CD4-positive, CD25-positive, alpha-beta regulatory T cell (primary cell): ENCODE measurements around the gene OR2A25. TPM values are rescaled to one million over a fixed set of nuclear protein-coding genes. Genes with fewer than 3 reads are reported as not detected.
A peak's percentile ranks its signal among the peaks of the same experiment; 100 is the strongest.
"Not testable (repeated sequence)": the region's sequence is repeated elsewhere in the genome, so short reads cannot be mapped to it uniquely, and the experiment has no call there.

Experiments used
- ATAC-seq, 2 donors: fragments of 150-1000 bp; cut with Tn5 transposase; one replicate each; pipeline ENCODE4 v1.10.0; 2021; ENCODE audit warnings: low read depth in 2 of 2, moderate number of reproducible peaks in 2 of 2, moderate library complexity in 1 of 2
- DNase-seq, 3 donors: peaks; one replicate each; pipeline versions ENCODE4 v3.0.0 to v3.0.0-alpha.2; 2012 to 2022; ENCODE audit warnings: mixed read lengths in 1 of 3
- H3K27ac ChIP-seq: one replicate; pipeline ENCODE4 v1.7.0; 2013; ENCODE audit warnings: mild to moderate bottlenecking, low read length; ENCODE audit not compliant: insufficient read depth, poor library complexity, severe bottlenecking
- H3K27me3 ChIP-seq: one replicate; pipeline ENCODE4 v1.7.0; 2013; ENCODE audit warnings: low read length; ENCODE audit not compliant: control insufficient read depth, insufficient read depth
- H3K36me3 ChIP-seq: one replicate; pipeline ENCODE4 v1.7.0; 2013; ENCODE audit warnings: mild to moderate bottlenecking, low read length, moderate library complexity; ENCODE audit not compliant: control insufficient read depth, insufficient read depth
- H3K4me1 ChIP-seq: 2 replicates; pipeline ENCODE4 v1.7.0; 2013; ENCODE audit warnings: mild to moderate bottlenecking, low read length; ENCODE audit not compliant: insufficient read depth, control insufficient read depth, poor library complexity, severe bottlenecking
- H3K4me3 ChIP-seq: one replicate; pipeline ENCODE4 v1.7.0; 2013; ENCODE audit warnings: low read depth, mild to moderate bottlenecking, low read length, moderate library complexity
- H3K9me3 ChIP-seq, 2 experiments: 1 replicate in 1 of 2; 2 replicates in 1 of 2; pipeline ENCODE4 v1.7.0; 2013; ENCODE audit warnings: low read length in 2 of 2, mild to moderate bottlenecking in 1 of 2, moderate library complexity in 1 of 2; ENCODE audit not compliant: control insufficient read depth in 2 of 2
- H3K27ac Mint-ChIP-seq, 3 donors: one replicate each; pipeline ENCODE4 v1.8.0; 2020 to 2022; ENCODE audit warnings: mild to moderate bottlenecking in 3 of 3, mixed read lengths in 3 of 3, moderate library complexity in 2 of 3
- H3K27me3 Mint-ChIP-seq: one replicate; pipeline ENCODE4 v1.8.0; 2022; ENCODE audit warnings: mild to moderate bottlenecking, mixed read lengths
- H3K36me3 Mint-ChIP-seq: one replicate; pipeline ENCODE4 v1.8.0; 2020; ENCODE audit warnings: mixed read lengths
- H3K4me1 Mint-ChIP-seq, 4 donors: one replicate each; pipeline ENCODE4 v1.8.0; 2020 to 2022; ENCODE audit warnings: mixed read lengths in 4 of 4, mild to moderate bottlenecking in 1 of 4
- H3K4me3 Mint-ChIP-seq, 4 donors: one replicate each; pipeline ENCODE4 v1.8.0; 2020 to 2022; ENCODE audit warnings: mild to moderate bottlenecking in 4 of 4, mixed read lengths in 4 of 4, moderate library complexity in 3 of 4
- H3K9me3 Mint-ChIP-seq, 7 donors: one replicate each; pipeline ENCODE4 v1.8.0; 2020 to 2022; ENCODE audit warnings: mixed read lengths in 7 of 7, mild to moderate bottlenecking in 3 of 7, moderate library complexity in 2 of 7
- polyA plus RNA-seq, 4 donors: library from polyadenylated mRNA; unstranded; fragments of 300-500 nt; fragmentation: Illumina TruSeq; gene quantifications; one replicate each; pipeline ENCODE4 v1.2.3, GENCODE V29; 2021
- total RNA-seq: library from RNA; stranded (reverse); gene quantifications from one replicate; pipeline ENCODE4 v1.2.3, GENCODE V29; 2022

The OR2A25 gene
- total and polyA plus RNA-seq, 5 donors from 2014 or later: not detected

DNA sequence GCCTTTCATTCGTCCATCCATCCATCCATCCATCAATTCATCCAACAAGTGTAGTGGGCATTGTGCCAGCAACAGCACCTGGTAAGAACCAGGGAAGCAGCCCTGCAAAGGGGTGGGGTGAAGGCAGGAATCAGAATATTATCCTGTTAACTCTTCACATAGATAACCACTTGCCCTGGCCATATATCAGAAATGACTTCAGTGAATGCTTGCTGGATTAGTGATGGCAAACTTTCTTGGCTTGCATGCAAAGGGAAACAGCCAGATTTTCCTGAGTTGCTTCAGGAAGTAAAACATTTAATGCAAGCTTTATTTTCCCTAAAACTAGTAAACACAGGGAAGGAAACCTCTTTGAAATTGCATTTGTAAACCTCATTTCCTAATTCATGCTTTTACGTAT is 20.1 kb upstream of the OR2A25 start:
- Mint-ChIP-seq H3K9me3 (no peaks in the 10 kb centered on the region), H3K27me3 (peaks cover 7% of the 10 kb centered on the region), H3K36me3 (no peaks in the 10 kb centered on the region), H3K4me3 (no peak overlapping the region), H3K27ac (no peak overlapping the region), H3K4me1 (no peaks in the 10 kb centered on the region)
- Histone ChIP-seq H3K9me3 (no peaks in the 10 kb centered on the region), H3K27me3 (no peaks in the 10 kb centered on the region), H3K4me1 (no peaks in the 10 kb centered on the region), H3K36me3 (no peaks in the 10 kb centered on the region), H3K27ac (no peak overlapping the region), H3K4me3 (no peak overlapping the region)
- DNase-seq (no peak), ATAC-seq (no peak)

DNA sequence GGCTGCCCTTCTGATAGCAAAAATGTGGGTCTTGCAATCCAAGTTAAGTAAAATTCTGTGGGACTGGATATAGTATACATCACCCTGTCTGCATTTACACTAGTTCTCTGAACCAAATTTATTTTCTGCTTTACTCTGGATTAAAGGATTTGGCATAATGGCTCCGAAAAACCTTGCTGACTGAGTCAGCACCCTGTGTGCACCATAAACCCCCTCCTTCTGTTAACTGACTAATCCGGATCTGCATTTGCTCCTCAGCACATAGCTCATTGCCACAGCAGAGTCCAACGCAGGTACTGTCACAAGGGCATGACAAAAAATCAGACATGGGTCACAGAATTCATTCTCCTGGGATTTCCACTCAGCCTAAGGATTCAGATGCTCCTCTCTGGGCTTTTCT is 19.5 kb upstream of the OR2A25 start:
- no peaks in the 10 kb centered on the region for H3K4me1 ChIP-seq
- H3K9me3 Mint-ChIP-seq: no peaks in the 10 kb centered on the region
- H3K9me3 ChIP-seq: no peaks in the 10 kb centered on the region
- H3K27me3 Mint-ChIP-seq: peaks cover 11% of the 10 kb centered on the region
- H3K36me3 ChIP-seq: no peaks in the 10 kb centered on the region
- H3K27ac Mint-ChIP-seq: no peak overlapping the region
- no peaks in the 10 kb centered on the region for H3K36me3 Mint-ChIP-seq
- no peak overlapping the region for H3K4me3 ChIP-seq
- H3K27ac ChIP-seq: no peak overlapping the region
- no peaks in the 10 kb centered on the region for H3K4me1 Mint-ChIP-seq
- ATAC-seq (no peak), DNase-seq (no peak)
- no peak overlapping the region for H3K4me3 Mint-ChIP-seq
- H3K27me3 ChIP-seq: no peaks in the 10 kb centered on the region

DNA sequence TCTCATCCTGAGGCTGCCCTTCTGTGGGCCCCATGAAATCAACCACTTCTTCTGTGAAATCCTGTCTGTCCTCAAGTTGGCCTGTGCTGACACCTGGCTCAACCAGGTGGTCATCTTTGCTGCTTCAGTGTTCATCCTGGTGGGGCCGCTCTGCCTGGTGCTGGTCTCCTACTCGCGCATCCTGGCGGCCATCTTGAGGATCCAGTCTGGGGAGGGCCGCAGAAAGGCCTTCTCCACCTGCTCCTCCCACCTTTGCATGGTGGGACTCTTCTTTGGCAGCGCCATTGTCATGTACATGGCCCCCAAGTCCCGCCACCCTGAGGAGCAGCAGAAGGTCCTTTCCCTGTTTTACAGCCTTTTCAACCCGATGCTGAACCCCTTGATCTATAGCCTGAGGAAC is 18.7 kb upstream of the OR2A25 start:
- H3K4me3 Mint-ChIP-seq, DNase-seq, H3K36me3 Mint-ChIP-seq, ATAC-seq, H3K27ac Mint-ChIP-seq, H3K27me3 ChIP-seq, H3K9me3 Mint-ChIP-seq, H3K4me1 Mint-ChIP-seq, H3K27ac ChIP-seq, H3K9me3 ChIP-seq, H3K4me3 ChIP-seq, H3K4me1 ChIP-seq, H3K36me3 ChIP-seq: not testable (repeated sequence)
- H3K27me3 Mint-ChIP-seq: peaks cover 11% of the 10 kb centered on the region

DNA sequence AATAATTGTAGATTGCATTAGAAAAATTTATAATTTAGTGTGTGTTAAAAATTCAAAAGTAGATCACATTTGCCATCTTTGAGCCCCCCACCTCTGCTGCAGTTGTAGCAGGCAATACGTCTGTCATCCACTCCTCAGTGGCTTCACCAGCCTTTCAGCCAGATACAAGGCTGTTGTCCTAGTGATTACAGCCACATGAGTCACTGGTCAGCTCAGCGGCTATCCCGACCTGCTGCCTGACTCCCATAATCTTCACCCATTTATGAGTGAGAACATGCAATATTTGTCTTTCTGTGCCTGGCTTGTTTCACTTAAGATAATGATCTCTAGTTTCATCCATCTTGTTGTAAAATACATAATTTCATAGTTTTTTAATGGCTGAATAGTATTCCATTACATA is 11.7 kb upstream of the OR2A25 start:
- Histone ChIP-seq H3K4me1 (no peaks in the 10 kb centered on the region), H3K9me3 (no peaks in the 10 kb centered on the region), H3K4me3 (no peak overlapping the region), H3K36me3 (no peaks in the 10 kb centered on the region), H3K27me3 (no peaks in the 10 kb centered on the region), H3K27ac (no peak overlapping the region)
- Mint-ChIP-seq H3K36me3 (no peaks in the 10 kb centered on the region), H3K27me3 (peaks cover 10% of the 10 kb centered on the region), H3K4me3 (no peak overlapping the region), H3K27ac (no peak overlapping the region), H3K4me1 (no peaks in the 10 kb centered on the region), H3K9me3 (peaks cover 0 to 8% (median 2%) of the 10 kb centered on the region in 7 donors)
- ATAC-seq (no peak), DNase-seq (no peak)

DNA sequence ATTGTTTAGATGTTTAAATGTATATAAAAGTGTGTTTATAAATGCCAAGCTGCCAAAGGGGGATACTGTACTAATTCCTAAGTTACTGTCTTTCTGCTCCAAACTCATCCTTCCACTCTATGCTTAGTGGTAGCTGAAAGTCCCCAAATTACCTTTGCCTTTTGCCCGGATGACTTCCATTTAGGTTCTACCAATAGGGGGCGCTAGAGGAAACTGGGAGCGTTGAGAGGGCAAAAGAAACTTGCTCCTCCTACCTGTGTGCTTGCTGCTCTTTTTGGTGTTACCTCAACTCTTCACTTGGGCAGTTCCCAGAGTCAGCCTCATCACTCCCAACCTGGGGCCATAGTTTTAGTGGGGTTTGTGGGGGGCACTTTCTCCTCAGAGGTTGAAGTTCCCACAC is 5.9 kb upstream of the OR2A25 start:
- Mint-ChIP-seq H3K9me3 (peaks cover 0 to 8% (median 2%) of the 10 kb centered on the region in 7 donors), H3K27me3 (peaks cover 12% of the 10 kb centered on the region), H3K4me1 (no peaks in the 10 kb centered on the region), H3K36me3 (no peaks in the 10 kb centered on the region), H3K27ac (no peak overlapping the region), H3K4me3 (no peak overlapping the region)
- no peaks in the 10 kb centered on the region for H3K36me3 ChIP-seq
- H3K4me3 ChIP-seq: no peak overlapping the region
- no peak overlapping the region for H3K27ac ChIP-seq
- peak in 1 of 3 donors; percentile 1 for DNase-seq
- ATAC-seq: no peak
- H3K4me1 ChIP-seq: no peaks in the 10 kb centered on the region
- peaks cover 4% of the 10 kb centered on the region for H3K27me3 ChIP-seq
- H3K9me3 ChIP-seq: no peaks in the 10 kb centered on the region

DNA sequence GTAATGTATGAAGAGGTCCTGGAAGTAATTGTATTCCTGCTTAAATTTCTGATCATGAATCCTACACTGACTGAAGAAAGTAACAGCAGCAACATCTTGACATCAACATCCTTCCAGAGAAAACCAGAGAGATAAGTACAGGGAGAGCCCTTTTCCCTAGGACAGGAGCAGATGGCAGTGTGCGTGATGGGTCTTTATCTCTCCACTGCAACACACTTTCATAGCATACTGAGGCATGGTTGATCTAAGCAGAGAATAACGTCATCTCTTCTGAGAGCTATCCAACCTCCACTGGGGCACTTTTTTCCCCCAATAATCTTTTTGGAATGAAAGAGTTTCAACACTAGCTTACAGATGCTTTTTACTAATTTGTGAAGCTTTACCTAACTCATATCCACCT is 342 bp downstream of the OR2A25 start:
- Mint-ChIP-seq H3K36me3 (no peaks in the 10 kb centered on the region), H3K4me3 (no peak overlapping the region), H3K9me3 (no peaks in the 10 kb centered on the region), H3K27me3 (peaks cover 15% of the 10 kb centered on the region), H3K4me1 (no peaks in the 10 kb centered on the region), H3K27ac (no peak overlapping the region)
- ATAC-seq (no peak), DNase-seq (no peak)
- Histone ChIP-seq H3K4me1 (no peaks in the 10 kb centered on the region), H3K27me3 (no peaks in the 10 kb centered on the region), H3K36me3 (no peaks in the 10 kb centered on the region), H3K4me3 (no peak overlapping the region), H3K9me3 (no peaks in the 10 kb centered on the region), H3K27ac (no peak overlapping the region)

DNA sequence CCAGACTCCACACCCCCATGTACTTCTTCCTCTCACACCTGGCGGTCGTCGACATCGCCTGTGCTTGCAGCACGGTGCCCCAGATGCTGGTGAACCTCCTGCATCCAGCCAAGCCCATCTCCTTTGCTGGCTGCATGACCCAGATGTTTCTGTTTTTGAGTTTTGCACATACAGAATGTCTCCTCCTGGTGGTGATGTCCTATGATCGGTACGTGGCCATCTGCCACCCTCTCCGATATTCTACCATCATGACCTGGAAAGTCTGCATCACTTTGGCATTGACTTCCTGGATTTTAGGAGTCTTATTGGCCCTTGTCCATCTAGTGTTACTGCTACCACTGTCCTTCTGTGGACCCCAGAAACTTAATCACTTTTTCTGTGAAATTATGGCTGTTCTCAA is 4.8 kb downstream of the OR2A25 start:
- DNase-seq: no peak
- H3K27ac Mint-ChIP-seq: no peak overlapping the region
- no peaks in the 10 kb centered on the region for H3K9me3 ChIP-seq
- no peak overlapping the region for H3K4me3 Mint-ChIP-seq
- H3K9me3 Mint-ChIP-seq: no peaks in the 10 kb centered on the region
- H3K4me1 ChIP-seq: no peaks in the 10 kb centered on the region
- H3K4me3 ChIP-seq: no peak overlapping the region
- H3K36me3 ChIP-seq: no peaks in the 10 kb centered on the region
- H3K27ac ChIP-seq: no peak overlapping the region
- ATAC-seq: no peak
- H3K27me3 Mint-ChIP-seq: peaks cover 7% of the 10 kb centered on the region
- H3K27me3 ChIP-seq: no peaks in the 10 kb centered on the region
- no peaks in the 10 kb centered on the region for H3K36me3 Mint-ChIP-seq
- H3K4me1 Mint-ChIP-seq: no peaks in the 10 kb centered on the region

DNA sequence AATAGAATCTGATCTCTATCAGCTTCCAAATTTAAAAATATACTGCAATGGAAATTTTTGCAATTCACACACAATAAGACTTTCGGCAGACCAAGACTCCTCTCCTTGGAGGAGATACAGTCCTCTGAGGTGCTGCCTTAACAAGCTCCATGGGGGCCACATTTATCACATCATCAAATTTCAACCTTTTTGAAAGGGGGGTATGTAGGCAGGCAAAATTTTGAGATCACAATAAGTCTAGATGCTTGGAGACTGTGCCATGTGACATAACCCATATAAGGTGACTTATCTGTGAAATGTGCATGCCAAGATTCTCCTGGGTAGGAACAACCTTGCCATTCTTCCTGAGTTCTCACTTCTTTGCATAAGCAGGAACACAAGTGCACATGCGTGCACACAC is 16.4 kb downstream of the OR2A25 start, which contains the start of gene OR2A12:
OR2A12 (plus strand) TSS at position 301 of the 400 bp plus-strand sequence. CDS start 8,830 bp downstream, outside the sequence.
- H3K36me3 Mint-ChIP-seq: no peaks in the 10 kb centered on the region
- Histone ChIP-seq H3K9me3 (peaks cover 0 to 3% of the 10 kb centered on the region in 2 experiments), H3K27me3 (no peaks in the 10 kb centered on the region), H3K27ac (no peak within 1 kb of the TSS), H3K4me3 (no peak within 1 kb of the TSS), H3K36me3 (no peaks in the 10 kb centered on the region), H3K4me1 (no peaks in the 10 kb centered on the region)
- H3K27ac Mint-ChIP-seq: no peak within 1 kb of the TSS
- DNase-seq (no peak), ATAC-seq (no peak)
- H3K27me3 Mint-ChIP-seq: no peaks in the 10 kb centered on the region
- peaks cover 0 to 5% (median 1%) of the 10 kb centered on the region in 7 donors for H3K9me3 Mint-ChIP-seq
- no peak within 1 kb of the TSS for H3K4me3 Mint-ChIP-seq
- H3K4me1 Mint-ChIP-seq: no peaks in the 10 kb centered on the region
